Lower lobe of right lung (tissue), 2 donors: ENCODE results near the gene ENO1. TPM values are rescaled to one million over a fixed set of nuclear protein-coding genes. Genes with fewer than 3 reads are reported as not detected.

Source experiments
- ATAC-seq, 2 donors: fragments of 200-7000 bp; cut with Tn5 transposase; one replicate each; pipeline ENCODE4 v1.9.1; 2020 to 2022; ENCODE audit warnings: mild to moderate bottlenecking in 2 of 2, moderate library complexity in 2 of 2
- DNase-seq: peaks from one replicate; pipeline ENCODE4 v3.0.0-alpha.2; 2020
- H3K27ac ChIP-seq: fragments of 200-600 bp; one replicate; pipeline ENCODE4 v1.8.0; 2022
- H3K27me3 ChIP-seq: fragments of 200-600 bp; one replicate; pipeline ENCODE4 v1.8.0; 2022; ENCODE audit warnings: low read depth
- H3K36me3 ChIP-seq: fragments of 200-600 bp; one replicate; pipeline ENCODE4 v1.8.0; 2022; ENCODE audit warnings: mild to moderate bottlenecking
- H3K4me1 ChIP-seq: fragments of 200-600 bp; one replicate; pipeline ENCODE4 v1.8.0; 2022
- H3K4me3 ChIP-seq: fragments of 200-600 bp; one replicate; pipeline ENCODE4 v1.8.0; 2022; ENCODE audit warnings: mild to moderate bottlenecking
- H3K9me3 ChIP-seq: fragments of 200-600 bp; one replicate; pipeline ENCODE4 v1.8.0; 2022
- CTCF ChIP-seq: fragments of 200-600 bp; IDR thresholded peaks from one replicate; pipeline ENCODE4 v1.8.0; 2022; ENCODE audit warnings: antibody characterized with exemption, mild to moderate bottlenecking
- intact Hi-C: fragments of 100-400 bp; cut with DNase I; formaldehyde crosslinking; loops from one replicate; pipeline ENCODE4 v1.11.0; 2022
- total RNA-seq: library from RNA; stranded (reverse); fragmentation: NEBNext Ultra II Directional; extraction: Animal tissue kit (Norgen Biotek cat#: 25700); gene quantifications from one replicate; pipeline ENCODE4 v1.2.1, GENCODE V29; 2021
- donor health status: DM: no; HTN: yes; CAD: no; lungs with severe emphysema.

Gene ENO1
- total RNA-seq, 1 donor from 2014 or later = 580 TPM

- H3K4me1 ChIP-seq = peaks cover 15% of the 10 kb centered on the region
- ATAC-seq (no peak), DNase-seq (no peak)
- no peak for TF ChIP-seq CTCF
- intact Hi-C loops = no loop called here
- peaks cover 5% of the 10 kb centered on the region for H3K36me3 ChIP-seq
- no peaks in the 10 kb centered on the region for H3K9me3 ChIP-seq
- no peak overlapping the region for H3K4me3 ChIP-seq
- H3K27me3 ChIP-seq = no peaks in the 10 kb centered on the region
- H3K27ac ChIP-seq = no peak overlapping the region
Measured at GRCh38 chr1:8851060-8851459, 27.4 kb downstream of the ENO1 start.

GRCh38 chr1:8848663-8849386 lies 29.7 kb downstream of the ENO1 start:
- H3K27me3 ChIP-seq = no peaks in the 10 kb centered on the region
- H3K27ac ChIP-seq = peak overlapping the region; percentile 26
- H3K36me3 ChIP-seq = peaks cover under 1% of the 10 kb centered on the region
- intact Hi-C loops = no loop called here
- DNase-seq (peak; percentile 94), ATAC-seq (peak; percentile 97 to 98)
- H3K9me3 ChIP-seq = no peaks in the 10 kb centered on the region
- H3K4me3 ChIP-seq = no peak overlapping the region
- H3K4me1 ChIP-seq = peaks cover 24% of the 10 kb centered on the region
- TF ChIP-seq CTCF = peak; percentile 95

GRCh38 chr1:8847990-8848389 lies 30.5 kb downstream of the ENO1 start:
- DNase-seq (no peak), ATAC-seq (no peak)
- H3K9me3 ChIP-seq = no peaks in the 10 kb centered on the region
- H3K27ac ChIP-seq = peak overlapping the region; percentile 26
- intact Hi-C loops = no loop called here
- no peaks in the 10 kb centered on the region for H3K27me3 ChIP-seq
- no peak for TF ChIP-seq CTCF
- no peak overlapping the region for H3K4me3 ChIP-seq
- no peaks in the 10 kb centered on the region for H3K36me3 ChIP-seq
- H3K4me1 ChIP-seq = peaks cover 24% of the 10 kb centered on the region

GRCh38 chr1:8846263-8846662 lies 32.2 kb downstream of the ENO1 start:
- H3K27me3 ChIP-seq = no peaks in the 10 kb centered on the region
- TF ChIP-seq CTCF = no peak
- no peak overlapping the region for H3K27ac ChIP-seq
- H3K4me3 ChIP-seq = no peak overlapping the region
- peaks cover 24% of the 10 kb centered on the region for H3K4me1 ChIP-seq
- intact Hi-C loops = no loop called here
- no peak for DNase-seq
- H3K36me3 ChIP-seq = no peaks in the 10 kb centered on the region
- ATAC-seq = no peak
- no peaks in the 10 kb centered on the region for H3K9me3 ChIP-seq

GRCh38 chr1:8845104-8846097 lies 33.1 kb downstream of the ENO1 start:
- H3K9me3 ChIP-seq = no peaks in the 10 kb centered on the region
- H3K36me3 ChIP-seq = no peaks in the 10 kb centered on the region
- H3K27ac ChIP-seq = no peak overlapping the region
- no peak for DNase-seq
- no peak overlapping the region for H3K4me3 ChIP-seq
- intact Hi-C loops = no loop called here
- TF ChIP-seq CTCF = no peak
- no peak for ATAC-seq
- H3K4me1 ChIP-seq = peaks cover 24% of the 10 kb centered on the region
- no peaks in the 10 kb centered on the region for H3K27me3 ChIP-seq
